ENCODE measurements around the gene SF3B4. TPM values are rescaled to one million over a fixed set of nuclear protein-coding genes. Genes with fewer than 3 reads are reported as not detected.

Gene SF3B4
- total and polyA plus RNA-seq, 2 donors (not counting 1 experiment from before 2014, with no cell fraction given): 22.6 to 60.1 TPM

DNA sequence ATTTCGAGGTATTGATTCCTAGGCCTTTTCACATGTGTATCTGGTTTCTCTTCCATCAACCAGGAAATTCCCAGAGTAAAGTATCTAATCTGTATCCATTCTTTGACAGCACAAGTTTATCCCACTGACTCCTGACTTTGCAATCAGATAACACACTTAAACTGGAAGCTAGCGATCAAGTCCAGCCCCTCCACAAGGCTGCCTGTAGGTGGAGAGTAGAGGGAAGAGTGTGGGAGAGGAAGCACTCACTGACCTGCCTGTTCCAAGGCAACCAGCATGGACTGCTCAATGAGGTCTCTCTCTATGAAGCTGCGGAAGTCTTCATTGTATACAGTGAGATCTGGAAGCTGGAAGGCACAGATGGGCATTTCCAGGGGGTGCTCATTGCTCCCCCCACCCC, 39.4 kb upstream of the SF3B4 start:
- H3K9ac ChIP-seq (ENCODE audit: low read length): no peak overlapping the region
- H3K4me1 Mint-ChIP-seq: peaks cover 3% of the 10 kb centered on the region
- H3K9me3 ChIP-seq (ENCODE audit: control extremely low read depth in 1 of 3, control insufficient read depth in 2 of 3, insufficient read depth in 1 of 3, low read length in 2 of 3): no peaks in the 10 kb centered on the region
- POLR2A ChIA-PET: no interaction called here
- no peak overlapping the region for H3K27ac Mint-ChIP-seq
- TF ChIP-seq EZH2 (IDR thresholded peaks at IDR 0.05; ENCODE audit: borderline replicate concordance, insufficient read depth, low read depth, low read length, poor library complexity, severe bottlenecking): no peak
- TF ChIP-seq CTCF (IDR thresholded peaks at IDR 0.05): no peak
- no peak overlapping the region for H3K4me3 ChIP-seq (ENCODE audit: control extremely low read depth in 1 of 5, extremely low read depth in 1 of 5, insufficient read depth in 1 of 5, low read depth in 2 of 5, low read length in 4 of 5)
- 100% methylated on average over 1 of the region's 3 CpGs for WGBS (ENCODE audit: insufficient coverage)
- no peak overlapping the region for H2AFZ ChIP-seq (ENCODE audit: insufficient read depth, low read depth, low read length, poor library complexity, severe bottlenecking)
- H3K79me2 ChIP-seq (ENCODE audit: control insufficient read depth, insufficient read depth, low read length): no peaks in the 10 kb centered on the region
- no peak for ATAC-seq (ENCODE audit: low read depth)
- no peak overlapping the region for H3K4me2 ChIP-seq (replicated peaks; ENCODE audit: low read depth, low read length, poor library complexity, severe bottlenecking)
- no peaks in the 10 kb centered on the region for H3K9me3 Mint-ChIP-seq (ENCODE audit: insufficient read depth)
- CTCF ChIA-PET: interaction anchor here (1.8 to 4.5 kb wide), 2 partner anchors 202 to 220 kb away, joined by 4 to 21 read pairs; no protein-coding TSS in a partner anchor
- no peaks in the 10 kb centered on the region for H4K20me1 ChIP-seq (ENCODE audit: control insufficient read depth, insufficient read depth, low read length, poor library complexity, severe bottlenecking)
- no peak overlapping the region for H3K27ac ChIP-seq (ENCODE audit: low read length in 2 of 2)
- no peak overlapping the region for H3K4me3 Mint-ChIP-seq
- peaks cover 4% of the 10 kb centered on the region in 2 donors for H3K4me1 ChIP-seq (ENCODE audit: control insufficient read depth in 2 of 2, insufficient read depth in 2 of 2, low read length in 2 of 2)
- no peak for DNase-seq
- intact Hi-C loops (cut with micrococcal nuclease): no loop called here
- no peaks in the 10 kb centered on the region for H3K27me3 ChIP-seq (replicated peaks in 1 of 4; ENCODE audit: control extremely low read depth in 1 of 4, control insufficient read depth in 3 of 4, insufficient read depth in 4 of 4, low read length in 3 of 4)
- no peaks in the 10 kb centered on the region for H3K27me3 Mint-ChIP-seq
- no peaks in the 10 kb centered on the region for H3K36me3 ChIP-seq (replicated peaks in 1 of 2; ENCODE audit: control extremely low read depth in 1 of 2, control insufficient read depth in 1 of 2, extremely low read depth in 1 of 2, insufficient read depth in 2 of 2, low read length in 1 of 2)

DNA sequence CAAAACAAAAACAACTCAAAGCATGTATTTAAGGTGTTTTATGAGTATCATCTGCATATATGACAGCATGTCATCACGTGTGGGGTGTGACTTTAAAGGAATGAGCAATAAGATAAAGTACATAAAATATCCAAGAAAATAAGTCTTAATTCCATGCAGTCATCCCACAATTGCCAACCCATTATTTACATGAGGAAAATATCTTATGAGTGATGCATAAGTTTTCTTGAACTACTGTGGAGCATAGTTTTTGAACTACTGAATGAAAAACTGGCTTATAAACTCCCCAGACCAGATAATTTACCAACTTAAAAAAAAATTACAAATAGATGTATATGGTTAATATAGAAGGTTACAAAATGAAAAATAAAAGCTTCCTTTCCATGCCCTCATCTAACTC, 38.8 kb upstream of the SF3B4 start:
- no peaks in the 10 kb centered on the region for H3K36me3 ChIP-seq (replicated peaks in 1 of 2; ENCODE audit: control extremely low read depth in 1 of 2, control insufficient read depth in 1 of 2, extremely low read depth in 1 of 2, insufficient read depth in 2 of 2, low read length in 1 of 2)
- H3K4me2 ChIP-seq (replicated peaks; ENCODE audit: low read depth, low read length, poor library complexity, severe bottlenecking): no peak overlapping the region
- TF ChIP-seq CTCF (IDR thresholded peaks at IDR 0.05) (no peak), EZH2 (IDR thresholded peaks at IDR 0.05; ENCODE audit: borderline replicate concordance, insufficient read depth, low read depth, low read length, poor library complexity, severe bottlenecking) (no peak)
- no peak overlapping the region for H3K4me3 ChIP-seq (ENCODE audit: control extremely low read depth in 1 of 5, extremely low read depth in 1 of 5, insufficient read depth in 1 of 5, low read depth in 2 of 5, low read length in 4 of 5)
- intact Hi-C loops (cut with micrococcal nuclease): no loop called here
- peaks cover 4% of the 10 kb centered on the region for H3K4me1 Mint-ChIP-seq
- H3K27ac ChIP-seq (ENCODE audit: low read length in 2 of 2): no peak overlapping the region
- no peaks in the 10 kb centered on the region for H3K27me3 Mint-ChIP-seq
- no peaks in the 10 kb centered on the region for H4K20me1 ChIP-seq (ENCODE audit: control insufficient read depth, insufficient read depth, low read length, poor library complexity, severe bottlenecking)
- H3K9me3 ChIP-seq (ENCODE audit: control extremely low read depth in 1 of 3, control insufficient read depth in 2 of 3, insufficient read depth in 1 of 3, low read length in 2 of 3): no peaks in the 10 kb centered on the region
- no peaks in the 10 kb centered on the region for H3K27me3 ChIP-seq (replicated peaks in 1 of 4; ENCODE audit: control extremely low read depth in 1 of 4, control insufficient read depth in 3 of 4, insufficient read depth in 4 of 4, low read length in 3 of 4)
- no peak overlapping the region for H3K27ac Mint-ChIP-seq
- no peak overlapping the region for H3K4me3 Mint-ChIP-seq
- POLR2A ChIA-PET: no interaction called here
- no peak for DNase-seq
- peaks cover 7% of the 10 kb centered on the region in 2 donors for H3K4me1 ChIP-seq (ENCODE audit: control insufficient read depth in 2 of 2, insufficient read depth in 2 of 2, low read length in 2 of 2)
- H3K79me2 ChIP-seq (ENCODE audit: control insufficient read depth, insufficient read depth, low read length): no peaks in the 10 kb centered on the region
- H3K9me3 Mint-ChIP-seq (ENCODE audit: insufficient read depth): no peaks in the 10 kb centered on the region
- H3K9ac ChIP-seq (ENCODE audit: low read length): no peak overlapping the region
- CTCF ChIA-PET: interaction anchor here (1.8 to 4.5 kb wide), 2 partner anchors 203 to 221 kb away, joined by 4 to 21 read pairs; no protein-coding TSS in a partner anchor
- WGBS (ENCODE audit: insufficient coverage): no CpG with 5 or more reads among the region's 1 CpG
- ATAC-seq (ENCODE audit: low read depth): no peak
- no peak overlapping the region for H2AFZ ChIP-seq (ENCODE audit: insufficient read depth, low read depth, low read length, poor library complexity, severe bottlenecking)

All from B cell (primary cell).